NT2/D1 (cell line): ENCODE results near the gene KIR3DL3.
"Not testable (repeated sequence)": the region's sequence is repeated elsewhere in the genome, so short reads cannot be mapped to it uniquely, and the experiment has no call there.

Source experiments
- YY1 ChIP-seq: IDR thresholded peaks from 2 replicates; pipeline ENCODE4 v1.6.1; 2011; ENCODE audit not compliant: insufficient read length, insufficient read depth
- ZNF274 ChIP-seq: IDR thresholded peaks from 2 replicates; pipeline ENCODE4 v1.6.1; 2011; ENCODE audit warnings: mild to moderate bottlenecking, low read depth, low read length

DNA sequence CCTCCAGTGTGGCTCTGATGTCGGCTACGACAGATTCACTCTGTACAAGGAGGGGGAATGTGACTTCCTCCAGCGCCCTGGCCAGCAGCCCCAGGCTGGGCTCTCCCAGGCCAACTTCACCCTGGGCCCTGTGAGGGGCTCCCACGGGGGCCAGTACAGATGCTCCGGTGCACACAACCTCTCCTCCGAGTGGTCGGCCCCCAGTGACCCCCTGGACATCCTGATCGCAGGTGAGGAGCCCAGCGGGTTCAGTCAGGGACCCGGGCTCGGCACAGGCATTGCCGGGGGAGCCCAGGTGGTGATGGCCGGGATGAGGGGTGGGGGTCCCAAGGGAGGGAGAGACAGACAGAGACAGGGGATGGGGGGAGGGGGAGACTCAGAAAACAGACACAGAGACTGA lies 26.5 kb upstream of the KIR3DL3 start:
- TF ChIP-seq ZNF274, YY1: not testable (repeated sequence)
